Measurements from ENCODE around the gene ATL2.
"Not testable (repeated sequence)": the region's sequence is repeated elsewhere in the genome, so short reads cannot be mapped to it uniquely, and the experiment has no call there.

The ATL2 gene

DNA sequence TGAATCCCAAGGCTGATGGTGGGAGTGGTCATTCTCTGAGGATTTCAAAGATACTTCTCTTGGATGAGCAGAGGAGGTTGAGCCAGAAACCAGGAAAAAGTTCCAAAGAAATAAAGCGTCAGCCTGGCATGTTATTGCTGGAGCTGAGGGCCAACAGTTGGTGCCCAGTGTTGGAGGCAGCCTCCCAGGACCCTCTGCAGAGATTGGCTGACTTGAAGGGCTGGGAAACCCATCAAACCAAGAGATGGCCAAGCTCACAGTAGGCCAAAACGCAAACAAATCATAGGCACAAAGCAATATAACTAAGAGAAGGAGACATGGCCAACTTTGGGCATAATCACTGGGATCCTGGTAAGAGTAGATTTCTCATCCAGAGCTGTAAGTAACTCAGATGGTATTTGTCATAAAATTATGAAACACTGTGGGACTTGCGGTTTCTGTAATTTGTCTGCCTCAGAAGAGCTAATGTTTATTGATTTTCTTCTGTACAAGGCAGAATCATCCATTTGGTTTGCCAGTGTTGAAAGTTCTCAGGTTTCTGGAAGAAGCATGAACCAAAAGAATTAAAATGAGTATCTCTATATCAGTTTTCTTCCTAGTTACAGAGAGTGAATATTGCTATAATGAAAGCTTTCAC lies 108.3 kb downstream of the ATL2 start:
- DNase-seq = no peak

DNA sequence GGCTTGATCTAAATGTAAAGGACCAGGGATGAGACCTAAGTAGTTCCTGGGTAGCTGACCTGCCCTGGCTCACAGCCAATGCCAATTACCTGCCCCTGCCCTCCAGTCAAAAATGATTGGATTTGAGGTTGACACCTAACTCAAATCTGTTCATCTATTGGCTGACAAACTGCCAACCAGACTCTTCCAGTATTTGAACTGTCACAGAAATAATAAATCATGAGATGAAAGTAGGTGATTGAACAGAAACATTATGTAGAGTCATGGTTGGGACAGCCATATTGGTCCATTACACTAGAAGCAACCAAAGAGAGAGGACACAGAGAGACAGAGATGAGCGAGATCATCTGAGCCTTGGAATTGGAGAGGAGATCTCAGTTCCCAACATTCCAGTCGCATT lies 109.1 kb downstream of the ATL2 start:
- DNase-seq = no peak

DNA sequence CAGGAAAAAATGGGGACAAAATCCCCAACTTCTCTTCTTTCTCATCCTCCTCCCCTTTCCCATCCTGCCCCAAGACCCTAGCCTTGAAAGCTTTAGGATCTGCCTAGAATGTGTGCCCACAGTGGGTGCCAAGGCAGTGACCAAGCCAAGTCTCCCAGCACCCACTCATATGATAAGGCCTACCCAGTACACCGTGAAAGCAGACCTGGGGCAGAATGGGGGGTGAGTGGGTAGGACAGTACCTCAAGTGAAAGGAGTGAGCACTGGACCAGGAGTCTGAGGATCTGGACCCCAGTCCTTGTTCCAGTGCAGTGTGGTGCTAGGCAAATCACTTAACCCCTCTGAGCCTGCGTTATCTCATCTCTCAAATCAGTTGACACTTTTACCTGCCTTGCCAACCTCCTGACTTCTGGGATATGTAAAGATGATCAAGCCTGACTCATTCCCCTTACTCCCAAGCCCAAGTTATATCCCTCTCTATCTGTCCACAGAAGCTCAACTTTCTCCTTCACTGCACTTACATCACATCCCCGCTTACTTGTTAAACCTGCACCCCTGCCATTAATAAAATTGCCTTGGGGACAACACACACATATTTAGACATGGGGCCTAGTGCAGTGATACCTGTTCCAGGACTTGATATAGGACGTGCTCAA lies 109.7 kb downstream of the ATL2 start:
- DNase-seq = no peak

DNA sequence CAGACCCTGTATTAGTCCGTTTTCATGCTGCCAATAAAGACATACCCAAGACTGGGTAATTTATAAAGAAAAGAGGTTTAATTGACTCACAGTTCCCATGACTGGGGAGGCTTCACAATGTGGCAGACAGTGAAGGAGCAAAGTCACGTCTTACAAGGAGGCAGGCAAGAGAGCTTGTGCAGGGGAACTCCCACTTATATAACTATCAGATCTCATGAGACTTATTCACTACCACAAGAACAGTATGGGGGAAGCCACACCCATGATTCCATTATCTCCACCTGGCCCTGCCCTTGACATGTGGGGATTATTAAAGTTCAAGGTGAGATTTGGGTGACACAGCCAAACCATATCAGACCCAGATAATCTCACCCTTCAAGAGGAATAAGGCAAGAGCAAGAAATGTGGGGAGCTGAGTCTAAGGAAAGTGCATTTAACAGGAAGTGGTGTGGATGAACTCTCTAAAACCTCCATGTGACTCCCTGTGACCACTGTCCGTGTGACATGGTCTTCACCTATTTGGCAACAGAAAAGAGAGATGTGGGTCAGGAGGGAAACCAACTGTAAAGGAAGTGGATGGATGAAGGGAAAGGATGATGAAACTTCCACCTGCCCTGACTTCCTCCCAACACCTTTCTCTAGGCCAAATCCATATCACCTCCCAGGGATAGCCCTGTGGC lies 110.6 kb downstream of the ATL2 start:
- DNase-seq = no peak

DNA sequence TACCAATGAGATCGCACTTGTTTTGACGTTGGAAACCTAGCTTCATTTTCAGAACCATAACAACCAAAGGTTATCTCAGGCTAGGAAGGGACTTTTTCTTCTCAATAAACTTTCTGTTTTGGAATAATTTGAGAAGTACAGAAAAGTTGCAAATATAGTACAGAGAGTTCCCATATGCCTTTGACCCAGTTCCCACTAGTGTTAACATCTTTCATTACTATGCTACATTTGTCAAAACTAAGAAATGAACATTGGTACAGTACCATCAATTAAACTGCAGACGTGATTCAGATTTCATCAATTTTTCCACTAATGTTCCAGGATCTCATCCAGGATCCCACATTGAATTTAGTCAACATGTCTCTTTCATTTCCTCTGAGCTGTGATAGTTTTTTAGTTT lies 111.6 kb downstream of the ATL2 start:
- DNase-seq = no peak

DNA sequence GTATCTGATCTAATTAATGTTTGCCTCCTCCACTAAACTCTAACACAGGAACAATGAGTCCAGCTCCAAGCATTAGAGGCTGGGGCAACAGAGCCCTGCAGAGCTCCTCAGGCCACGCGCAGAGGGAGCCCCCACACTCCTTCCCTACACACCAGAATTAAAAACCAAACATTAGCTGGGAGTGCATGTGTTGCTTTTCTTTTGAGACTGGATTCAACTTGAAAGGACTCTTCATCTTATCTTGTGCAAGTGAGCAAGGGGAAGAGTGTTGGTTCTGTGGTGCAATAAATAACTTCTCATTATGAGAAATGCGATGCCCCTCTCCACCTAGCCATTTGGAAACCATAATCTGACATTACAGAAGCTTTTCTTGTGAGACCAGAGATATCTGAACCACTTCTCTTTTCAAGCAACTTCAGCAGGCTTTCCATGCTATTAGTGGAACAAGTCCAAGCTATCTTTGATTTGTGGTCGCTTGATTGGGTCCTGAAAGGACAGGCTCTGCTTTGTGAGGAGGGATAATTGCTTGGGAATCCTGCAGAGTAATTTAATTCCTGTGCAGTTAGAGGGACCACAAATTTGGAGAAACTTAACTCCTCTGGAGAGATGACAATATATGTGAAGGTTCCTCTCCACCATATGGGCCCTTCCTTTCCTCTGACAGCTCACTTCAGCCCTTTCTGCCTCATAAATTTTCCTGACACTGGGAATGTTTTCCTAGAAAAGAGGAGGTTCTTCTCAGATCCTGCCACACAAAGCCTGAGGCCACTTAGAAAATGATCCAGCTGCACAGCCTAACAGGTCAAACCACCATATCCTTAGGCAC lies 112.5 kb downstream of the ATL2 start:
- DNase-seq = no peak

DNA sequence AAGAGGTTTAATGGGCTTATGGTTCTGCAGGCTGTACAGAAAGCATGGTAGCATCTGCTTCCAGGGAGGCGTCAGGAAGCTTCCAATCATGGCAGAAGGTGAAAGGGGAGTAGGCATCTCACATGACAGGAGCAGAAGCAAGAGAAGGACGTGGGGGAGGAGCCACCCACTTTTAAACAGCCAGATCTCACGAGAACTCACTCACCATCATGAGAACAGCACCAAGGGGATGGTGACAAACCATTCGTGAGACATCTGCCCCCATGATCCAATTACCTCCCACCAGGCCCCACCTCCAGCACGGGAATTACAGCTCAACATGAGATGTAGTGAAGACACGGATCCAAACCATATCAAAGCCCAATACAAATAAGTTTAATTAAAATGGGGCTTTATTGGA lies 113.8 kb downstream of the ATL2 start:
- no peak for DNase-seq

DNA sequence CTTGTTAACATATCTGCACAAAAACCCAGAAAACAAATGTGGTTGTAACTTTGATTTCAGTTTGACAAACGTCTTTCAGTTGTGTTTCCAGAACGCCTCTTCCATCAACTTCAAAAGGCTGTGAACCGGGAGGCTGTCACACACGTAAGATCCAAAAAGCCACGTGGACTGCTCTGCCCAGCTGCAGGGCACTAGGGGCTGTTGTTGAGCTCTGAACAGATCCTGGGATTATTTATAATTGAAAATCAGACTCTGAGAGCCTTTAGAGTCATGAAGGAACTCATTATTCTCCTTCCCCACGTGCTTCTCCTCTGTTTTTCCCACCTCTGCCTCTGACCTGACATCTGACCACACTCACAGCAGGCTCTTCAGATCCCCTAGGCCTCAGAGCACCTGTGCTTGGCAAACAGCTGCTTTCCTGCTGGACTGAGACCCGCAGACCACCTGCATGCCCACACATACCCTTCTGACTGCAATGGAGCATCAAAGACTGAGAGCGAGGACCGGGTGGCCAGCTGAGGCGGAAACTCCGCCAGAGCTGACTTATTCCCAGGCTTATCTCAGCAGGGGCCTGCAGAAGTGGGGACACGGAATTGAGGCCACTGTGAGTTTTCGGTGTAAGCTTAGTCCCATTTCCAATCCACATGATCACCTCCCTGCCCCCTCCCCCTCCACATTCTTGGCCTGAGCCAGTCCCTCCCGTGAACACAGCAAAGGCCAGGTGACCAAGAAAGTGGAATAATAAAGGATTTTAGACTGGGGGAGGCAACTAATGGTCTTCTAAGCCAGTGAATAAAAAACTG lies 114.8 kb downstream of the ATL2 start:
- DNase-seq = no peak

DNA sequence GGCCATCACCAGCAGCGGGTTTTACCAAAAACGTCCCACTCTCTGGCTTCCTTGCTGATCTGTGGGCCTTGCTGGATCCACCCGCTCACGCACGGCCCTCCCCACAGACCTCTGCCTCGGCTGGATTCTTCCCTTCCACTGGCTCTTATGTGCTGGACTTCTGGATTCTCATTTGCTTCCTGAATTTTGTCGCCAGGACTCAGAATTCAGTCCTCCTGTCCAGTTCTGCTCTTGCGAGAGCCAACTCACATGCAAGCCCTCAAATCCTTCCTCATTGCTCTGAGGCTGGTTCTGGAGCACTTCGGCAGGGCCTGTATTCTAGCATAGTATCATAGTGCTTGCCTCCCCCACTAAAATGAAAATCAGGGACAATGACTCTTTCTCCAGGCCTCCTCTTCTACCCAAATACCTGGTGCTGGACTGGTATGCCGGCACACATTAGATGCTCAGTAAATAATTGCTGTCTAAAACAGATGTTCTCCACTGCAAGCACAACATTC lies 115.5 kb downstream of the ATL2 start:
- DNase-seq = no peak

DNA sequence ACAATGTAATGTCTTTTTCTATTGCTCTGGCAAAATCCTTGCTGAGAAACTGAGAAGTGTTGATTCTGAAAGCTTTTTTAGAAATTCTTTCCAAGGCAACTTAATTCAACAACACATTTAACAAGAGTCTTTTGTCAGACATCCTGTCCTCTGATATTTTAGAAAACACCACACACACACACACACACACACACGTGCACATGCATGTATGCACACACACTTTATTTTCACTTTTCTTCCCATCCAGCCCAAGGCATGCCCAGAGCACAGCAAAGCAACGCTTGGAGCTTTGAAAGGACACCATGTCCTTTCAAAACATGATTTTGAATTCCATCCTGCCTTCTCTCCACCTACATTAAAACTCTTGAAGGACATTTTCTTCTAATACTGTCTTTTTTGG lies 116.1 kb downstream of the ATL2 start:
- no peak for DNase-seq

DNA sequence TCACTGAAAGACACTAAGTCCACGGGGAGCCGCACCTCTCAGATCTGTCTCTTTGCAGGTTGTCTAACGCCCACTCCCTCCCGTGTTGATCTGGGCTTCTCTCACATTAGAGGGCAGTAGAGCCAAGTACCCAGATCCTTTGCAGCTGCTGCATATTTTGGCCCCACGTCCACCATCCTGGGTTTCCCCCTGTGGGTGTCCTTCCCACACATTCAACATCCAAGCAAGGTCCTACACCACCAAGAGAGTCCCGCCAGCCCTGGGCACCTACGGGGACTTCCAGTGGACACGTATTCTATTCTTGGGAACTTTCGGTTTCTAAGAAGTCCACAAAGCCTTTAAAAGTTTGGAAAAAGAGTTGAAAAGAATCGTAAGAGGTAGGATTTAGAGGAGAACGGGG lies 116.6 kb downstream of the ATL2 start:
- DNase-seq = no peak

DNA sequence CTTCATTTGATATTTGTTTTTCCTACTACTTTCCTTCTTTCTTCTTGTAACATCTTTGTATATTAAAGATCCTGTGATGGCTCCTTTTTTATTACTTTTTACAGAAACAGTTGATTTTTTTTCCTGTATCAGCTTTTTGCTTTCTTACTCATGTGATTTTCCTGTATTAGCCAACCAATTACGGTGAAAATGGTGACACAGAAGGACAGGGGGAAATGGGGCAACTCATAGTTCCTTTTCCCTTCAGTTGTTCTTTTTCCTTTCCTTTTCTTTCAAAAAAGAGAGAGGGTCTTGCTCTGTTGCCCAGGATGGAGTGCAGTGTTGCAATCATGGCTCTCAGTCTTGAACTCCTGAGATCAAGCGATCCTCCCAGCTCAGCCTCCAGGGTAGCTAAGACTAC lies 117.8 kb downstream of the ATL2 start:
- no peak for DNase-seq

DNA sequence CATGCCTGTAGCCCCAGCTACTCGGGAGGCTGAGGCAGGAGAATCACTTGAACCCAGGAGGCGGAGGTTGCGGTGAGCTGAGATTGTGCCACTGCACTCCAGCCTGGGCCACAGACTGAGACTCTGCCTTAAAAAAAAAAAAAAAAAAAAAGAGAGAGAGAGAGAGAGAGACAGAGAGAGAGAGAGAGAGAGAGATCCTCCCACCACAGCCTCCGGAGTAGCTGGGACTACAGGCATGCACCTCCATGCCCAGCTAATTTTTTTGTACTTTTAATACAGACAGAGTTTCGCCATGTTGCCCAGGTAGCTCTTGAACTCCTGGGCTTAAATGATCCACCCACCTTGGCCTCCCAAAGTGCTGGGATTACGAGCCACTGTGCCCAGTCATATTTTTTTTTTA lies 119.4 kb downstream of the ATL2 start:
- not testable (repeated sequence) for DNase-seq

DNA sequence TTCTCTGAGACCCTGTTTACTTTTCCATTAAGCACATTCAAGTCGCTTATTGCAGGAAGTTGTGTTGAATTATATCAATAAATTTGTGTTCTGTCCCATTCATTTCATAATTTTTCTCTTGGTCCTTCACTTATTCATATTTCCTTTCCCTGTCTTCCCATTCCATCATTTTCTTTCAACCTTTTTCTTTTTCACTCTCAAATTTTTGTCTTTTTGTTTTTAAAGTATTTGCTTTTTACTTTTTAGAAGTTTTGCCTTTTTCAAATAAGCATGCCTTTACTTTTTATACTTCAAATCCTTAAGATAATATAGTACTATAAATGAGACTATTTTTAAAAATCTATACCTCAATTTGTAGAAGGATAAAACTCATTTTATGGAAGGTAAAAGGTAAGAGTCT lies 120.5 kb downstream of the ATL2 start:
- no peak for DNase-seq

DNA sequence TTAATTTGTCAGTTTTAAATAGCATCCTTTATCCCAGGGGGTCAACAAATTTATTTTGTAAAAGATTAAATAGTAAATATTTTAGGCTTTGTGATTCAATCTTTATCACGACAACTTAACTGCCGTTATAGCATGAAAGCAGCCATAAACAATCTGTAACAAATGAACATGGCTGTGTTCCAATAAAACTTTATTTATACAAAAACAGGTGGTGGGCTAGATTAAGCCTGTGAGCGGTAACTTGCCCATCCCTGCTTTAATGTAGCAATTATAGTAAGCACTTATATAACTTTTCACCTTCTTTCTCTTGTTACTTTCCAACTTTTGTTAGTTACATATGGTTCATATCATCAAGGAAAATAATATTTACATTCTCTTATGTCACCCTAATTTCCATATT lies 121.9 kb downstream of the ATL2 start:
- no peak for DNase-seq

DNA sequence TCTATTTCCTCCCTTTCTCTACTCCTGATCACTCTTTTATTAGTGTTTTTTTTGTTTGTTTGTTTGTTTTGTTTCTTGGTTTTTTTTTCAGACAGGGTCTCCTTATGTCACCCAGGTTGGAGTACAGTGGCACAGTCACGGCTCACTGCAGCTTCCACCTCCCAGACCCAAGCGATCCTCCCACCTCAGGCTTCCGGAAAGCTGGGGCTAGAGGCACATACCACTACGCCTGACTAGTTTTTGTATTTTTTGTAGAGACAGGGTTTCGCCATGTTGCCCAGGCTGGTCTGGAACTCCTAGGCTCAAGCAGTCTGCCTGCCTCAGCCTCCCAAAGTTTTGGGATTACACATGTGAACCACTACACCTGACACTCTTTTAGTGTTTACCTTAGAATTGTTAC lies 122.3 kb downstream of the ATL2 start:
- no peak for DNase-seq

DNA sequence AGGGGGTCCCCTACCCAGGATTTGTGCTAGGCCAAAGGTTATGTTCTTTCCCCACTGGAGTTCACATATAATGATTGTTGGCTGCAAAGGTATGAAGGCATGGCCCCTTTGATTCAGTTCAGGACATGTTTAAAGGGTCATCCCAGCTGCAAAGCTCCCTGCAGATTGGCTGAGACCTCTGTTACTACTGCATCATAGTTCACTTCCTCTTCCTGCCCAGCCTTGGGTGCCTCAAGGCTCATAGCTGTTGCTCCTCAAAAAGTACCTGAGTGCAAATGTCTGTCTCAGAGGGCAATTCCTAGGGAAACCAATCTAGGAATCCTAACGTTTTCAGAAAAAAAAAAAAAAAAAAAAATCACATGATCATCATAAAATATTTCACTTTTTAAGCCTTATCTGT lies 125.1 kb downstream of the ATL2 start:
- no peak for DNase-seq

DNA sequence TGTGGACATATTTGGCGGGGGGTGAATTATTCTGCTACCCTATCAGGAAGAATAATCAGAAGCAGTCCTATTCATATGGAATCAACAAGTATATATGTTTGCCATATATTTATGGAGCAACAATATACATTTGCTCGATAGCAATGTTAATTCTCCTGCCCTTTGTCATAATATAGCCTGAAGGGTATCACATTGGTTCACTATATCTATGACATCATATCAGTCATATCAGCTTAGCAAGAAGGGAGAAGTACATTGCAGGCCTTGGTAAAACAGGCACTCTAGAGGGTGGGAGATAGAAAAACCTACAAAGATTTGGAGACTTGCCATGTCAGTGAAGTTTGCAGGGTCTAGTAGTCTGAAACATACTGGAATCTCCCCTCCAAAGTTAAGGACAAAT lies 128.4 kb downstream of the ATL2 start:
- no peak for DNase-seq

DNA sequence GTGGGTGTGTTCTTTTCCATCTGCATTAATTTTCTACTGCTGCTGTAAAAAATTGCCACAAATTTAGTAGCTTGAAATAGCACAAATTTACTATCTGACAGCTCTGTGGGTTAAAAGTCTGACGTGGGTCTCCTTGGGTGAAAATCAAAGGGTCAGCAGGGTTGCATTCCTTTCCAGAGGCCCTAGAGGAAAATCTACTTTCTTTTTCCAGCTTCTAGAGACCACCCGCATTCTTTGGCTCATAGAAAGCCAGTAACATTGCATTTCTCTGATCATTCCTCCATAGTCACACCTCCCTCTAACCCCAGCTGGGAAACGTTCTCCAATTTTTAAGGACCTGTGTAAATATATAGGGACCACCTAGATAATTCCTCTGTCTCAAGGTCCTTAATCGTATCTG lies 128.8 kb downstream of the ATL2 start:
- DNase-seq = no peak

DNA sequence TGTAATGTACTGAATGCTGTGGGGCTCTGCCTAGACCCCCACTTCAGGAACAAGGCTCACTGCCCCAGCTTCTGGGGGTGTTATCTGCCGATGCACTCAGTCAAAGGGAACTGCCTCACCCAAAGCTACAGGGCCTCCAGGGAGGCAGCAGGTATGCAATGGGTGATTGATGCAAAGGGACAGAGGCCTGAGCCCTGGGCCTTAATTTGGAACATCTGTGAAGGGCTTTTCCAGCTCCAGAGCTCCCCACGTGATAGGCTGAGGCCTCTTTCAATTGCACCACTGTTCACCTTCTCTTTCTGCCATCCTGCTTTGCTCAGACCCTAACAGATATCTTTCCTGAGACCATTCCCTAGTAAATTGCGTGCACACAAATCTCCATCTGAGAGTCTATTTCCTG lies 131.0 kb downstream of the ATL2 start:
- DNase-seq = no peak

DNA sequence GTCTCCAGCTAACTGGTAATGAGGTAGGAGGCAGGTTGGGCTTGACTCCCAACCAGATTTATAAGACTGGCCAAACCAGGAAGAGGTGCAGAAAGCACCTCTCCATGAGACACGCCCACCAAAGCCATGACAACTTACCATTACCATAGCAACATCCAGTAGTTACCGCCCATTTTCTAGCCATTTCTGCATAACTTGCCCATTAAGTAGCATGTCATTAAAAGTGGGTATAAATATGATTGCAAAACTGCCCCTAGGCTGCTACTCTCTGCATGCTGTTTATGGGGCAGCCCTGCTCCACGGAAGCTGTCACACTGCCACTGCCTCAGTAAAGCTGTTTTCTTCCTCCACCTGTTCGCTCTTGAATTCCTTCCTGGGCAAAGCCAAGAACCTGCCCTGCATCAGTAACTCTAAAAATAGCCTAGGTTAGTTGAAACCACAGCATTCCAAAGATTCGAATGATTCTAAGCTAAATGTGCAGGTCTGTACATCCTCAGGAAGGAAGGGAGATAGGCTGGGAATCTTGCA lies 131.9 kb downstream of the ATL2 start:
- peak; percentile 46 for DNase-seq

DNA sequence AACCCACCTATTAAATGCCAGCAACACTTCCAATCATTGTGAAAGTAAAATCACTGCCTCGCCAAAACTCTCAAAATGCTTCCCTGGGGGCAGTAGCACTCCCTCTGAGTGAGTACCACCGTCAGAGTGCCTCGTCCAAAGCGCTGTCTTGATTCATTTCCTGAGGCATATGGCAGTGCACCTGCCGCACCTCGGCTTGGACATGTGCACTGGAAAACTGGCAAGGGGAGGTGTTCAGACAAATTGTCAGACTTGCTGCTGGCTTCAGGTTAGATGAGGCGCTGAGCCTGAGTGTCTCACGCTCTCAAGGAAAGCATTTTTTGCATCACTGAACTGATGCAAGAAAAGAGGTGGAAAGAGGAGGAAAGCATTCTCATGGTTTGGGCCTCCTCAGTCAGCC lies 132.8 kb downstream of the ATL2 start:
- no peak for DNase-seq
